Measurements from ENCODE around the gene CREBRF. TPM values are rescaled to one million over a fixed set of nuclear protein-coding genes. Genes with fewer than 3 reads are reported as not detected.
"Not testable (repeated sequence)": the region's sequence is repeated elsewhere in the genome, so short reads cannot be mapped to it uniquely, and the experiment has no call there.

Gene CREBRF
- total and polyA plus RNA-seq, 4 donors = 8.7 to 36.6 (median 21.8) TPM

GRCh38 chr5:173032730-173033129, 23.4 kb upstream of the CREBRF start:
- Histone ChIP-seq H3K4me3 (ENCODE audit: low read depth, low read length) (no peak overlapping the region), H3K4me1 (ENCODE audit: control insufficient read depth, insufficient read depth, low read length) (peaks cover 16% of the 10 kb centered on the region), H3K27me3 (ENCODE audit: control insufficient read depth, insufficient read depth, low read length) (no peaks in the 10 kb centered on the region), H3K9me3 (ENCODE audit: control insufficient read depth, insufficient read depth, low read length) (no peaks in the 10 kb centered on the region), H3K36me3 (ENCODE audit: control insufficient read depth, insufficient read depth, low read length) (peaks cover 5% of the 10 kb centered on the region), H3K27ac (ENCODE audit: low read depth, low read length) (no peak overlapping the region)
- no peak for DNase-seq (ENCODE audit: low read depth in 4 of 6, low spot score in 6 of 6)
- 93% methylated on average over 3 of the region's 3 CpGs for WGBS (ENCODE audit: insufficient coverage)

GRCh38 chr5:173033923-173034322, 22.2 kb upstream of the CREBRF start:
- peaks cover 5% of the 10 kb centered on the region for H3K36me3 ChIP-seq (ENCODE audit: control insufficient read depth, insufficient read depth, low read length)
- WGBS (ENCODE audit: insufficient coverage) = 33% methylated on average over 1 of the region's 6 CpGs
- no peaks in the 10 kb centered on the region for H3K9me3 ChIP-seq (ENCODE audit: control insufficient read depth, insufficient read depth, low read length)
- peaks cover 16% of the 10 kb centered on the region for H3K4me1 ChIP-seq (ENCODE audit: control insufficient read depth, insufficient read depth, low read length)
- H3K27me3 ChIP-seq (ENCODE audit: control insufficient read depth, insufficient read depth, low read length) = no peaks in the 10 kb centered on the region
- no peak overlapping the region for H3K27ac ChIP-seq (ENCODE audit: low read depth, low read length)
- DNase-seq (ENCODE audit: low read depth in 4 of 6, low spot score in 6 of 6) = peak in 2 of 6 donors; percentile 24 to 45
- H3K4me3 ChIP-seq (ENCODE audit: low read depth, low read length) = no peak overlapping the region

GRCh38 chr5:173035904-173036707, 20.0 kb upstream of the CREBRF start:
- Histone ChIP-seq H3K9me3 (ENCODE audit: control insufficient read depth, insufficient read depth, low read length) (no peaks in the 10 kb centered on the region), H3K27me3 (ENCODE audit: control insufficient read depth, insufficient read depth, low read length) (no peaks in the 10 kb centered on the region), H3K36me3 (ENCODE audit: control insufficient read depth, insufficient read depth, low read length) (peaks cover 5% of the 10 kb centered on the region), H3K27ac (ENCODE audit: low read depth, low read length) (no peak overlapping the region), H3K4me1 (ENCODE audit: control insufficient read depth, insufficient read depth, low read length) (peaks cover 19% of the 10 kb centered on the region), H3K4me3 (ENCODE audit: low read depth, low read length) (no peak overlapping the region)
- no peak for DNase-seq (ENCODE audit: low read depth in 4 of 6, low spot score in 6 of 6)
- 95% methylated on average over 14 of the region's 24 CpGs for WGBS (ENCODE audit: insufficient coverage)

- 61% methylated on average over 3 of the region's 3 CpGs for WGBS (ENCODE audit: insufficient coverage)
- peak overlapping the region; percentile 42 for H3K27ac ChIP-seq (ENCODE audit: low read depth, low read length)
- no peak overlapping the region for H3K4me3 ChIP-seq (ENCODE audit: low read depth, low read length)
- no peaks in the 10 kb centered on the region for H3K27me3 ChIP-seq (ENCODE audit: control insufficient read depth, insufficient read depth, low read length)
- H3K4me1 ChIP-seq (ENCODE audit: control insufficient read depth, insufficient read depth, low read length) = peaks cover 8% of the 10 kb centered on the region
- H3K9me3 ChIP-seq (ENCODE audit: control insufficient read depth, insufficient read depth, low read length) = no peaks in the 10 kb centered on the region
- peaks cover 5% of the 10 kb centered on the region for H3K36me3 ChIP-seq (ENCODE audit: control insufficient read depth, insufficient read depth, low read length)
- peak in 2 of 6 donors; percentile 48 to 51 for DNase-seq (ENCODE audit: low read depth in 4 of 6, low spot score in 6 of 6)
Measured at GRCh38 chr5:173039188-173039587, 17.0 kb upstream of the CREBRF start.

- WGBS (ENCODE audit: insufficient coverage) = 100% methylated on average over 4 of the region's 5 CpGs
Measured at GRCh38 chr5:173039964-173040363, 16.2 kb upstream of the CREBRF start.

GRCh38 chr5:173041881-173042762, 14.0 kb upstream of the CREBRF start:
- no peak for DNase-seq (ENCODE audit: low read depth in 4 of 6, low spot score in 6 of 6)
- no peak overlapping the region for H3K27ac ChIP-seq (ENCODE audit: low read depth, low read length)
- no peak overlapping the region for H3K4me3 ChIP-seq (ENCODE audit: low read depth, low read length)
- 97% methylated on average over 2 of the region's 7 CpGs for WGBS (ENCODE audit: insufficient coverage)
- no peaks in the 10 kb centered on the region for H3K9me3 ChIP-seq (ENCODE audit: control insufficient read depth, insufficient read depth, low read length)
- H3K4me1 ChIP-seq (ENCODE audit: control insufficient read depth, insufficient read depth, low read length) = peaks cover 8% of the 10 kb centered on the region
- no peaks in the 10 kb centered on the region for H3K36me3 ChIP-seq (ENCODE audit: control insufficient read depth, insufficient read depth, low read length)
- H3K27me3 ChIP-seq (ENCODE audit: control insufficient read depth, insufficient read depth, low read length) = no peaks in the 10 kb centered on the region

More at GRCh38 chr5:173039964-173040363, 16.2 kb upstream of the CREBRF start:
- Histone ChIP-seq H3K9me3 (ENCODE audit: control insufficient read depth, insufficient read depth, low read length) (no peaks in the 10 kb centered on the region), H3K4me1 (ENCODE audit: control insufficient read depth, insufficient read depth, low read length) (peaks cover 8% of the 10 kb centered on the region), H3K27me3 (ENCODE audit: control insufficient read depth, insufficient read depth, low read length) (no peaks in the 10 kb centered on the region), H3K27ac (ENCODE audit: low read depth, low read length) (peak overlapping the region; percentile 42), H3K36me3 (ENCODE audit: control insufficient read depth, insufficient read depth, low read length) (peaks cover 5% of the 10 kb centered on the region), H3K4me3 (ENCODE audit: low read depth, low read length) (no peak overlapping the region)
- no peak for DNase-seq (ENCODE audit: low read depth in 4 of 6, low spot score in 6 of 6)

GRCh38 chr5:173042763-173043107, 13.4 kb upstream of the CREBRF start:
- no peak overlapping the region for H3K27ac ChIP-seq (ENCODE audit: low read depth, low read length)
- DNase-seq (ENCODE audit: low read depth in 4 of 6, low spot score in 6 of 6) = no peak
- no peaks in the 10 kb centered on the region for H3K27me3 ChIP-seq (ENCODE audit: control insufficient read depth, insufficient read depth, low read length)
- peaks cover 8% of the 10 kb centered on the region for H3K4me1 ChIP-seq (ENCODE audit: control insufficient read depth, insufficient read depth, low read length)
- no peaks in the 10 kb centered on the region for H3K9me3 ChIP-seq (ENCODE audit: control insufficient read depth, insufficient read depth, low read length)
- no peak overlapping the region for H3K4me3 ChIP-seq (ENCODE audit: low read depth, low read length)
- no peaks in the 10 kb centered on the region for H3K36me3 ChIP-seq (ENCODE audit: control insufficient read depth, insufficient read depth, low read length)
- WGBS (ENCODE audit: insufficient coverage) = 100% methylated on average over 2 of the region's 3 CpGs

GRCh38 chr5:173045474-173045873, 10.7 kb upstream of the CREBRF start:
- Histone ChIP-seq H3K27ac (ENCODE audit: low read depth, low read length) (no peak overlapping the region), H3K4me3 (ENCODE audit: low read depth, low read length) (no peak overlapping the region), H3K4me1 (ENCODE audit: control insufficient read depth, insufficient read depth, low read length) (no peaks in the 10 kb centered on the region), H3K36me3 (ENCODE audit: control insufficient read depth, insufficient read depth, low read length) (no peaks in the 10 kb centered on the region), H3K27me3 (ENCODE audit: control insufficient read depth, insufficient read depth, low read length) (no peaks in the 10 kb centered on the region), H3K9me3 (ENCODE audit: control insufficient read depth, insufficient read depth, low read length) (no peaks in the 10 kb centered on the region)
- no peak for DNase-seq (ENCODE audit: low read depth in 4 of 6, low spot score in 6 of 6)
- WGBS (ENCODE audit: insufficient coverage) = 45% methylated on average over 6 of the region's 8 CpGs

GRCh38 chr5:173047096-173047837, 8.9 kb upstream of the CREBRF start:
- whole genome bisulfite sequencing (ENCODE audit: insufficient coverage) = 71% methylated on average over 4 of the region's 12 CpGs
- DNase-seq (ENCODE audit: low read depth in 4 of 6, low spot score in 6 of 6); H3K9me3 ChIP-seq (ENCODE audit: control insufficient read depth, insufficient read depth, low read length); H3K4me3 ChIP-seq (ENCODE audit: low read depth, low read length); H3K36me3 ChIP-seq (ENCODE audit: control insufficient read depth, insufficient read depth, low read length); H3K27me3 ChIP-seq (ENCODE audit: control insufficient read depth, insufficient read depth, low read length); H3K27ac ChIP-seq (ENCODE audit: low read depth, low read length); H3K4me1 ChIP-seq (ENCODE audit: control insufficient read depth, insufficient read depth, low read length): not testable (repeated sequence)
